HG03060 (cell line): ENCODE data around the gene SEPTIN10.
"Not testable (repeated sequence)": the region's sequence is repeated elsewhere in the genome, so short reads cannot be mapped to it uniquely, and the experiment has no call there.

Source experiments
- ATAC-seq: cut with Tn5 transposase; IDR thresholded peaks from one replicate; pipeline ENCODE4 v1.9.1; 2021; ENCODE audit warnings: low read depth, moderate number of reproducible peaks; ENCODE audit not compliant: unreplicated experiment

The SEPTIN10 gene

GRCh38 chr2:109635426-109636304, 21.9 kb upstream of the SEPTIN10 start:
- no peak for ATAC-seq

- ATAC-seq: no peak
These were observed 19.7 kb upstream of the SEPTIN10 start for GRCh38 chr2:109633284-109633961.

DNA sequence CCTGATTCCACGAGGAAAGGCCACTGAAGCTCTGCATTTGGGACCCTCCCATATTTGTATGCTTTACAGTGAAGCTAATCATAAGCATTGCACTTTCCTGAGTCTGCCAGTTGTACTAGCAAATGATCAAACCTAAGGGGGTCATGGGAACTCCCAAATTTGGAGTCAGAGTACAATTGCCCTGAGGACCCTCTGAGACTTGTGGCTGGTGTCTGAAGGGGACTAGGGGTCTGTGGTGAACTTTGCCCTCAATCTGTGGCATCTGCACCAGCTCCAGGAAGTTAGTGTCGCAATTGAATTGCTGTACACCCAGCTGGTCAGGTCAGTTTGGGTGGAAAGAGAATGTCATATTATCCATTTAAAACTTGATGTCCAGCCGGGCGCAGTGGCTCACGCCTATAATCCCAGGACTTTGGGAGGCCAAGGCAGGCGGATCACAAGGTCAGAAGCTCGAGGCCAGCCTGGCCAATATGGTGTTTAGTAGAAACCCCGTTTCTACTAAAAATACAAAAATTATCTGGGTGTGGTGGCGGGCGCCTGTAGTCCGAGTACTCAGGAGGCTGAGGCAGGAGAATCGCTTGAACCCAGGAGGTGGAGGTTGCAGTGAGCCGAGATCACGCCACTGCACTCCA, 18.5 kb upstream of the SEPTIN10 start:
- no peak for ATAC-seq

GRCh38 chr2:109631741-109632140, 18.0 kb upstream of the SEPTIN10 start:
- ATAC-seq: no peak

GRCh38 chr2:109630441-109631430, 17.0 kb upstream of the SEPTIN10 start:
- no peak for ATAC-seq

- ATAC-seq: no peak
These were observed 16.1 kb upstream of the SEPTIN10 start for GRCh38 chr2:109629867-109630266.

GRCh38 chr2:109628321-109628720, 14.6 kb upstream of the SEPTIN10 start:
- not testable (repeated sequence) for ATAC-seq

DNA sequence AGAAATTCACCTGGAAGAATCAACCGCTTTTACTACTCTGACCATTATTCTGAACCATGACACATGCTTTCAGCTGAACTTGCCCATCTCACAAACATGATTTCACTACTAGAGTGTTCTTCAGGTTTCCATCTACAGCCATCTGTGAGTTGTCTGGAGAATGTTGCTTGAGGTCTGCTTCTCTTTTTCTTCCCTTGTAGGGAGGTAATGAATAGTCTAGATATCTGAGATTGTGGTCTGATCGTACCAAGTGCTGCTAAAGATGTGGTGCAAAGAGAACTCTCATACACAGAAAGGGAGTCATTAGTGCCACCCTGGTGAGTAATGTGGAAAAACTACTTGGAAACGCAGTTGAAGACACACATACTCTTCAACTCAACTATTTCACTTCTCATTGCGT, 10.6 kb upstream of the SEPTIN10 start:
- no peak for ATAC-seq

GRCh38 chr2:109623923-109624322, 10.2 kb upstream of the SEPTIN10 start:
- no peak for ATAC-seq

GRCh38 chr2:109623297-109623696, 9.5 kb upstream of the SEPTIN10 start:
- ATAC-seq: no peak

GRCh38 chr2:109619032-109619615, 5.4 kb upstream of the SEPTIN10 start:
- no peak for ATAC-seq

DNA sequence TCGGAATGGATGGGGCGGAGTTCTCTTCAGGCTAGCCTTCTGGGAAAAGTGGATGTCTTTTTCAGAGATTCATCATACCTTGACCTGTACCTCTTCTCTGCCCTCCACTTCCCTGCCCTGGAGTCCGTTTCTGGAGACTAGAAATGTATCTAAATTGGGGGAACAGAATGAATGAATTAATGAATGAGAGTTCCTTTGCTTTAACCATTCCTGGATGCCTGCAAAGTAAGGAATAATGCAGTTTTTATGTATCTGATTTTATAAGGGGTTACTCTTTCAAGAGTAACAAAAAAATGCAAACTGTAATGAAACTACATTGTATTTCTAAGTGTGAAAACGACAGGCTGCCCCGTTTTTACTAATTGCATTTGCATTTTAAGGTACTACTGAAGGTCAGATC, 2.4 kb upstream of the SEPTIN10 start:
- ATAC-seq: no peak

DNA sequence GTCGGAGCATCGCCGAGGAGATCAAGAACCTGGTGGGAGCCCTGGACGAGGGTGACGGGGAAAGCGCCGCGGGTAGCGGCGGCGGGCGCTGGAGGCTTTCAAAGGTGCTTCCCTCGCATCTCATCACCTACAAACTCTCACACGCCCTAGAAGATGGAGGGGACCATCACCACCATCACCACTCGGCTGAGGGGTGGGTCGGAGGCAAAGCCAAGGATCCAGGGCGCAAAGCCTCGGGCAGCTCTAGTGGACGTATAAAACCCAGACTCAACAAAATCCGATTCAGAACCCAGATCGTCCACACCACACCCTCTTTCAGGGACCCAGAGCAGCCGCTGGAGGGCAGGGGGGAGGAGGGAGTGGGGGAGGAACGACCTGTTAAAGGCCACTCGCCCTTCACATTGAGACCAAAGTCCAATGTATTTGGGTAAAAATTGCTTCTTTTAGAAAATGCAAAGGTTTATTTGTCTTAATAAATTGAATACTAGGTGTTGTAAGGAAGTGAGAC, 1.9 kb upstream of the SEPTIN10 start:
- no peak for ATAC-seq

DNA sequence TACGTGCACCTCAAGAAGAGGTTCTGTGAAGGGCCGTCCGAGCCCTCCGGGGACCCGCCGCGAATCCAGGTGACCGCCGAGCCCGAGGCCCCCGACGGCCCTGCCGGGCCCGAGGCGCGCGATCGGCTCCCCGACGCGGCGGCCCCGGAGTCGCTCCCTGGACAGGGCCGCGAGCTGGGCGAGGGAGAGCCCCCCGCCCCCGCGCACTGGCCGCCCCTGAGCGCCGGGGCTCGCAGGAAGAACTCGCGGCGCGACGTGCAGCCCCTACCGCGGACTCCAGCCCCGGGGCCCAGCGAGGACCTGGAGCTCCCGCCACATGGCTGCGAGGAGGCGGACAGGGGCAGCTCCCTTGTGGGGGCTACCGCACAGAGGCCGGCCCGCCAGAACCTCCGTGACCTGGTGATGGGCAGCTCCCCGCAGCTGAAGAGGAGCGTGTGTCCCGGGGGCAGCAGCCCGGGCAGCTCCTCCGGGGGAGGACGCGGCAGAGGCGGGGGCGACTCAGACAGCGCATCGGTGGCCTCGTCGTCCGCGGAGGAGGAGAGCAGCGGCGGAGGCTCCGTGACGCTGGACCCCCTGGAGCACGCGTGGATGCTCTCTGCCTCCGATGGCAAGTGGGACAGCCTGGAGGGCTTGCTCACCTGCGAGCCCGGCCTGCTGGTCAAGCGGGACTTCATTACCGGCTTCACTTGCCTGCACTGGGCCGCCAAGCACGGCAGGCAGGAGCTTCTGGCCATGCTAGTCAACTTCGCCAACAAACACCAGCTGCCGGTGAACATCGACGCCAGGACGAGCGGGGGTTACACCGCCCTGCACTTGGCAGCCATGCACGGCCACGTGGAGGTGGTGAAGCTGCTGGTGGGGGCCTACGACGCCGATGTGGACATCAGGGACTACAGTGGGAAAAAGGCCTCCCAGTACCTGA, 1.2 kb upstream of the SEPTIN10 start:
- no peak for ATAC-seq

- ATAC-seq: no peak
These were observed 465 bp downstream of the SEPTIN10 start for GRCh38 chr2:109613081-109613921.

DNA sequence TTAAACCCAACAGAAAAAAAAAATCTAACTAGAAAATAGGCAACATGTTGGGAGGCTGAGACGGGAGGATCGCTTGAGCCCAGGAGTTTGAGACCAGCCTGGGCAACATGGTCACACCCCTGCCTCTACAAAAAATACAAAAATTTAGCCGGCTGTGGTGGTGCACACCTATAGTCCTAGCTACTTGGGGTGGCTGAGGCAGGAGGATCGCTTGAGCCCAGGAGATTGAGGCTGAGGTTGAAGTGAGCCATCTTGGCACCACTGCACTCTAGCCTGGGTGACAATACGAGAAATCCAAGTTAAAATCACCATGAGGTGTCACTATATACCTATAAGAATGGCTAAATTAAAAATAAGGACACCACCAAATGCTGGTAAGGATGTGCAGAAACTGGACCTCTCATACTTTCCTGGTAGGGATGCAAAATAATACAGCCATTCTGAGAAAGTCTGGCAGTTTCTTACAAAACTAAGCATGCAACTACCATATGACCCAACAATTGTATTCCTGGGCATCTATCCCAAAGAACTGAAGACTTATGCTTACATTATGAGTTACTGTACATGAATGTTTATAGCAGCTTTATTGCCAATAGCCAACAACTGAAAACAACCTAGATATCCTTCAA, 2.2 kb downstream of the SEPTIN10 start:
- ATAC-seq: no peak

- ATAC-seq: no peak
These were observed 4.3 kb downstream of the SEPTIN10 start for GRCh38 chr2:109609352-109610024.
